H1 (cell line): ENCODE data around the gene NHLH2. TPM values are rescaled to one million over a fixed set of nuclear protein-coding genes. Genes with fewer than 3 reads are reported as not detected.

Source experiments
- ASH2L ChIP-seq: fragments of 200-600, 300-600 bp; sonication (generic); IDR thresholded peaks from one replicate; pipeline ENCODE4 v1.7.1; 2017; ENCODE audit warnings: low read length
- CBX8 ChIP-seq: fragments of 300-800, 300-1000 bp; sonication (generic); IDR thresholded peaks from 2 replicates; pipeline ENCODE4 v1.7.1; 2016; ENCODE audit warnings: low read depth, low read length, borderline replicate concordance
- CEBPB ChIP-seq: IDR thresholded peaks from 2 replicates; pipeline ENCODE4 v1.6.1; 2012; ENCODE audit warnings: low read depth, low read length
- CTBP2 ChIP-seq: IDR thresholded peaks from 2 replicates; pipeline ENCODE4 v1.7.0; 2011; ENCODE audit warnings: borderline replicate concordance, mild to moderate bottlenecking, moderate library complexity, mixed read lengths, low read length; ENCODE audit not compliant: insufficient read depth, insufficient read length
- EP300 ChIP-seq, 2 experiments: IDR thresholded peaks; 1 replicate in 1 of 2; 2 replicates in 1 of 2; pipeline ENCODE4 v1.6.1; 2011 to 2012; ENCODE audit warnings: low read depth in 2 of 2, low read length in 2 of 2, mild to moderate bottlenecking in 2 of 2, borderline replicate concordance in 1 of 2, inconsistent platforms in 1 of 2, moderate library complexity in 1 of 2
- EZH2 ChIP-seq: fragments of 200-600 bp; sonication (generic); IDR thresholded peaks from 2 replicates; pipeline ENCODE4 v1.7.1; 2012; ENCODE audit warnings: low read depth, mild to moderate bottlenecking, moderate library complexity, low read length, inconsistent platforms; ENCODE audit not compliant: severe bottlenecking
- HDAC2 ChIP-seq, 2 experiments: fragments of 300-600 bp in 1 of 2; sonication (generic) in 1 of 2; IDR thresholded peaks; 2 replicates each; pipeline ENCODE4 v1.6.1; 2011 to 2012; ENCODE audit warnings: low read depth in 2 of 2, low read length in 2 of 2, mild to moderate bottlenecking in 2 of 2, moderate library complexity in 2 of 2, borderline replicate concordance in 1 of 2, inconsistent platforms in 1 of 2
- HDAC6 ChIP-seq: IDR thresholded peaks from one replicate; pipeline ENCODE4 v1.7.1; 2012; ENCODE audit warnings: low read depth, mild to moderate bottlenecking, inconsistent platforms, low read length, moderate library complexity
- MAFK ChIP-seq: IDR thresholded peaks from 2 replicates; pipeline ENCODE4 v1.6.1; 2012; ENCODE audit warnings: low read depth, mild to moderate bottlenecking, improper control_type of control experiment, low read length
- POLR2AphosphoS5 ChIP-seq: IDR thresholded peaks from 2 replicates; pipeline ENCODE4 v1.6.1; 2011; ENCODE audit warnings: low read depth, low read length
- RAD21 ChIP-seq, 2 experiments: IDR thresholded peaks in 1 of 2; conservative IDR thresholded peaks in 1 of 2; 2 replicates each; pipeline ENCODE4 v1.6.1; 2011; ENCODE audit warnings: low read depth in 2 of 2, low read length in 2 of 2, improper control_type of control experiment in 1 of 2, inconsistent platforms in 1 of 2, mild to moderate bottlenecking in 1 of 2, moderate library complexity in 1 of 2
- RFX5 ChIP-seq: IDR thresholded peaks from 2 replicates; pipeline ENCODE4 v1.6.1; 2011; ENCODE audit warnings: low read depth, low read length, improper control_type of control experiment, borderline replicate concordance
- SAP30 ChIP-seq: fragments of 300-600 bp; sonication (generic); IDR thresholded peaks from 2 replicates; pipeline ENCODE4 v1.7.1; 2012; ENCODE audit warnings: low read length, moderate library complexity, mild to moderate bottlenecking, inconsistent platforms; ENCODE audit not compliant: insufficient read depth, insufficient replicate concordance
- SP4 ChIP-seq: IDR thresholded peaks from 2 replicates; pipeline ENCODE4 v1.6.1; 2012; ENCODE audit warnings: low read length, inconsistent platforms
- TAF7 ChIP-seq: optimal IDR thresholded peaks from 2 replicates; pipeline ENCODE3; 2011; ENCODE audit warnings: low read depth, mild to moderate bottlenecking, inconsistent platforms, low read length, moderate library complexity, borderline replicate concordance
- TBP ChIP-seq: IDR thresholded peaks from 2 replicates; pipeline ENCODE4 v1.6.1; 2011; ENCODE audit warnings: low read depth, low read length, improper control_type of control experiment
- TCF12 ChIP-seq: IDR thresholded peaks from 2 replicates; pipeline ENCODE4 v1.6.1; 2011; ENCODE audit warnings: low read depth, mild to moderate bottlenecking, low read length
- TEAD4 ChIP-seq: IDR thresholded peaks from 2 replicates; pipeline ENCODE4 v1.6.1; 2012; ENCODE audit warnings: low read depth, low read length, inconsistent platforms, mixed read lengths
- polyA plus RNA-seq, 7 experiments: library from polyadenylated mRNA; depleted of rRNA in 3 of 7; stranded (reverse) in 5 of 7; unstranded in 2 of 7; fragments of >200 nt in 5 of 7; fragments of 200-250 nt in 2 of 7; gene quantifications; 1 replicate in 5 of 7; 2 replicates in 1 of 7; 4 replicates in 1 of 7; pipeline versions ENCODE4 v1.2.1 to v1.2.3, GENCODE V29; 2011 to 2013; ENCODE audit warnings: missing spikeins in 2 of 7, mixed read lengths in 2 of 7
- total RNA-seq: library from RNA; stranded (reverse); fragmentation: NEBNext Ultra II Directional; extraction: Animal tissue kit (Norgen Biotek cat#: 25700); gene quantifications from 2 replicates; pipeline ENCODE4 v1.2.1, GENCODE V29; 2021
- TF ChIP-seq, protein P1 (sequence below): IDR thresholded peaks from 2 replicates; pipeline ENCODE4 v1.6.1; 2011; ENCODE audit warnings: low read depth, mild to moderate bottlenecking, low read length; ENCODE audit not compliant: insufficient read depth
- TF ChIP-seq, protein P2 (sequence below), 3 experiments: IDR thresholded peaks; 1 replicate in 2 of 3; 2 replicates in 1 of 3; pipeline versions ENCODE4 v1.5.1 to v1.6.1; 2011; ENCODE audit warnings: low read length in 3 of 3, mild to moderate bottlenecking in 3 of 3, inconsistent platforms in 2 of 3, low read depth in 1 of 3, moderate library complexity in 1 of 3; ENCODE audit not compliant: insufficient read depth in 1 of 3; ENCODE audit errors: control extremely low read depth in 1 of 3

The NHLH2 gene
- total and polyA plus RNA-seq, 2 of the 8 experiments (the other 6 are each of a cell fraction or from before 2014, with no cell fraction given), result 0.92 to 1.1 TPM

DNA sequence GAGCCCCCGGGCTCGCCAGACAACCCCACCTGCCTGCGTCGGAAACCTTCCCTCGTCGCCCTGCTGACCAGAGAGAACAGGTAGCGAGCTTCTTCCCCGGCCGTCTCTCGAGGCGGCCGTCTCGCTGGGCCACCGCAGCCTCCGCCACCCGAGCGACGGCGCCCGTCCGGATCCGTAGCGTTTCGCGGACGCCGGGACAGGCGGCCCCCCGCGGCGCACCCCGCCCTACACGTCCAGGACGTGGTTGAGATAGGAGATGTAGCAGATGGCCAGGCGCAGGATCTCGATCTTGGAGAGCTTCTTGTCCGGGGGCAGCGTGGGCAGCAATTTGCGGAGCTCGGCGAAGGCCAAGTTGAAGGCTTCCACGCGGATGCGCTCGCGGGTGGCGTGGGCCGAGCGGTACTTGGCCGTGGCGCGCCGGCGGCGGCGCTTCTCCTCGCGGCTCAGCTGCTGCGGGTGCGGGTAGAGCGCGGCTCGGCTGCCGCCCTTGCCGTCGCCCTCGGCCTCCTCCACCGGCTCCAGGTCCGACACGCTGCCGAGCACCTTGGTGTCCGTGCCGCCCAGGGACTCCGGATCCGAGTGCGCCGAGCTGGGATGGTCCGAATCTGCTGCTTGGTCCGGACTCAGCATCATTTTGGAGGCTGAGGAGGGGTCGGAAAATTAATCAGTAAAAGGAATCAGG, 3.0 kb downstream of the NHLH2 start (continued):
- no peak for TF ChIP-seq EP300 (IDR thresholded peaks at IDR 0.05; ENCODE audit: borderline replicate concordance in 1 of 2, low read depth in 2 of 2, low read length in 2 of 2)
- no peak for TF ChIP-seq CEBPB
- TF ChIP-seq MAFK, result no peak
- TF ChIP-seq POLR2AphosphoS5, result peak; percentile 25; the same call in 1 of the 2 replicates
- TF ChIP-seq SAP30, result no peak
- peak; percentile 80 for TF ChIP-seq ASH2L
- TF ChIP-seq, protein P1, sequence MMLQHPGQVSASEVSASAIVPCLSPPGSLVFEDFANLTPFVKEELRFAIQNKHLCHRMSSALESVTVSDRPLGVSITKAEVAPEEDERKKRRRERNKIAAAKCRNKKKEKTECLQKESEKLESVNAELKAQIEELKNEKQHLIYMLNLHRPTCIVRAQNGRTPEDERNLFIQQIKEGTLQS, result no peak
- TF ChIP-seq CTBP2, result no peak
- TF ChIP-seq HDAC2 (IDR thresholded peaks at IDR 0.05; ENCODE audit: borderline replicate concordance in 1 of 2, low read depth in 2 of 2, low read length in 2 of 2), result peak in 1 of 2 experiments; percentile 57; a peak in 1 of 4 replicates
- no peak for TF ChIP-seq TCF12
- no peak for TF ChIP-seq RAD21 (IDR thresholded peaks at IDR 0.05 in 1 of 2, conservative IDR thresholded peaks at IDR 0.05 in 1 of 2; ENCODE audit: low read depth in 2 of 2, low read length in 2 of 2)
- TF ChIP-seq TAF7, result no peak
- no peak for TF ChIP-seq RFX5
- no peak for TF ChIP-seq TBP
- TF ChIP-seq EZH2, result peak; percentile 59
- TF ChIP-seq, protein P2, sequence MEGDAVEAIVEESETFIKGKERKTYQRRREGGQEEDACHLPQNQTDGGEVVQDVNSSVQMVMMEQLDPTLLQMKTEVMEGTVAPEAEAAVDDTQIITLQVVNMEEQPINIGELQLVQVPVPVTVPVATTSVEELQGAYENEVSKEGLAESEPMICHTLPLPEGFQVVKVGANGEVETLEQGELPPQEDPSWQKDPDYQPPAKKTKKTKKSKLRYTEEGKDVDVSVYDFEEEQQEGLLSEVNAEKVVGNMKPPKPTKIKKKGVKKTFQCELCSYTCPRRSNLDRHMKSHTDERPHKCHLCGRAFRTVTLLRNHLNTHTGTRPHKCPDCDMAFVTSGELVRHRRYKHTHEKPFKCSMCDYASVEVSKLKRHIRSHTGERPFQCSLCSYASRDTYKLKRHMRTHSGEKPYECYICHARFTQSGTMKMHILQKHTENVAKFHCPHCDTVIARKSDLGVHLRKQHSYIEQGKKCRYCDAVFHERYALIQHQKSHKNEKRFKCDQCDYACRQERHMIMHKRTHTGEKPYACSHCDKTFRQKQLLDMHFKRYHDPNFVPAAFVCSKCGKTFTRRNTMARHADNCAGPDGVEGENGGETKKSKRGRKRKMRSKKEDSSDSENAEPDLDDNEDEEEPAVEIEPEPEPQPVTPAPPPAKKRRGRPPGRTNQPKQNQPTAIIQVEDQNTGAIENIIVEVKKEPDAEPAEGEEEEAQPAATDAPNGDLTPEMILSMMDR (IDR thresholded peaks at IDR 0.05; ENCODE audit: control extremely low read depth in 1 of 3, insufficient read depth in 1 of 3, low read depth in 1 of 3, low read length in 3 of 3), result peak in 1 of 3 experiments; percentile 4; a peak in 1 of 4 replicates
- TF ChIP-seq HDAC6, result no peak
- no peak for TF ChIP-seq SP4
- TF ChIP-seq TEAD4, result no peak
- no peak for TF ChIP-seq CBX8
